ENCODE data around the gene CMPK2. TPM values are rescaled to one million over a fixed set of nuclear protein-coding genes. Genes with fewer than 3 reads are reported as not detected.

CMPK2 gene
- total RNA-seq, 1 donor = 1.7 TPM

DNA sequence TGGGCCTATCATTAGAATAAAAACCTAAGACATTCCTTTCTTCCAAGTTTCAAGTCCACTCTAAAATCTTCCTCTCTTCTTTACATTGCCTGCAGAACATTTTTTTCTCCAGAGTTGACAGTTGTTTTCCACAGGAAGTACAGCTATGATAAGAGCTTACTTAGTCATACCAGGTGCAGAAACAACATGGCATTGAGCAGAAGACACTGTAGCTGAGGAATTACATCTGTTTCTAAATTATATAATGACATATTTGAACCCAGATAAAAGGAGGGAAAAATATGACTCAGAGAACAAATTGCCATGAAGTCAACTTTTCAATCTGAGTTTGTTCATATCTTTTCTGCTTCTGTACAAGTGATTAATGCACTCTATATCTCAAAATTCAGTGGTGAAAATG, 30.2 kb downstream of the CMPK2 start:
- peak; percentile 7 for DNase-seq (ENCODE audit: low read depth)
- TF ChIP-seq, protein P1, sequence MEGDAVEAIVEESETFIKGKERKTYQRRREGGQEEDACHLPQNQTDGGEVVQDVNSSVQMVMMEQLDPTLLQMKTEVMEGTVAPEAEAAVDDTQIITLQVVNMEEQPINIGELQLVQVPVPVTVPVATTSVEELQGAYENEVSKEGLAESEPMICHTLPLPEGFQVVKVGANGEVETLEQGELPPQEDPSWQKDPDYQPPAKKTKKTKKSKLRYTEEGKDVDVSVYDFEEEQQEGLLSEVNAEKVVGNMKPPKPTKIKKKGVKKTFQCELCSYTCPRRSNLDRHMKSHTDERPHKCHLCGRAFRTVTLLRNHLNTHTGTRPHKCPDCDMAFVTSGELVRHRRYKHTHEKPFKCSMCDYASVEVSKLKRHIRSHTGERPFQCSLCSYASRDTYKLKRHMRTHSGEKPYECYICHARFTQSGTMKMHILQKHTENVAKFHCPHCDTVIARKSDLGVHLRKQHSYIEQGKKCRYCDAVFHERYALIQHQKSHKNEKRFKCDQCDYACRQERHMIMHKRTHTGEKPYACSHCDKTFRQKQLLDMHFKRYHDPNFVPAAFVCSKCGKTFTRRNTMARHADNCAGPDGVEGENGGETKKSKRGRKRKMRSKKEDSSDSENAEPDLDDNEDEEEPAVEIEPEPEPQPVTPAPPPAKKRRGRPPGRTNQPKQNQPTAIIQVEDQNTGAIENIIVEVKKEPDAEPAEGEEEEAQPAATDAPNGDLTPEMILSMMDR (IDR thresholded peaks at IDR 0.05; ENCODE audit: insufficient read depth, low read depth, low read length) = no peak
- no peak overlapping the region for H3K4me3 ChIP-seq (ENCODE audit: low read depth, low read length)

DNA sequence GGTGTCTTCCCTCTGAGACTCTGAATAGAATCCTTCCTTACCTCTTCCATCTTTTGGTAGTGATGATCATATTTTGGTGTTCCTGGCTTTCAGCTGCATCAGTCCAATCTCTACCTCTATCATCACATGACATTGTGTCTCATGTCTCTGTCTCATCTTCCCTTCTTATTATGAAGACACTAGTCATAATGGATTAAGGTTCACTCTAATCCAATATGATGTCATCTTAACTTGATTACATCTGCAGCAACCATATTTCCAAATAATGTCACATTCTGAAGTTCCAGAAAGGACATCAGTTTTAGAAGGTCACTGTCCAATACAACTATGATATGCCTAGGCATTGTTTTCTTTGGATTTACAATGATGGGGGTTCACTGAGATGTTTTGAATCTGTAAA, 31.5 kb downstream of the CMPK2 start:
- DNase-seq (ENCODE audit: low read depth) = no peak
- TF ChIP-seq, protein P1 (IDR thresholded peaks at IDR 0.05; ENCODE audit: insufficient read depth, low read depth, low read length) = no peak
- no peak overlapping the region for H3K4me3 ChIP-seq (ENCODE audit: low read depth, low read length)

DNA sequence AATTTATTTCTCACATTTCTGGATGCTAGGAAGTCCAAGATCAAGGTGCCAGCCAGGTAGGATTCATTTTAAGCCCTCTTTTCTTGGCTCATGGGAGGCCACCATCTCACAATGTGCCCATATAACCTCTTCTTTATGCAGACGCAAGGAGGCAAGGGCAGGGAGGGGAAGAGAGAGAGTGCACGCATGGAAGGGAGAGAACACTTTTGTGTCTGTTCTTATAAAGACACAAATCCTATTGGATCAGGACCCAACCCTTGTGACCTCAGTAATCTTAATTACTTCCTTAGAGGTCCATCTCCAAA, 32.5 kb downstream of the CMPK2 start:
- TF ChIP-seq, protein P1 (IDR thresholded peaks at IDR 0.05; ENCODE audit: insufficient read depth, low read depth, low read length) = no peak
- DNase-seq (ENCODE audit: low read depth) = no peak
- H3K4me3 ChIP-seq (ENCODE audit: low read depth, low read length) = no peak overlapping the region

DNA sequence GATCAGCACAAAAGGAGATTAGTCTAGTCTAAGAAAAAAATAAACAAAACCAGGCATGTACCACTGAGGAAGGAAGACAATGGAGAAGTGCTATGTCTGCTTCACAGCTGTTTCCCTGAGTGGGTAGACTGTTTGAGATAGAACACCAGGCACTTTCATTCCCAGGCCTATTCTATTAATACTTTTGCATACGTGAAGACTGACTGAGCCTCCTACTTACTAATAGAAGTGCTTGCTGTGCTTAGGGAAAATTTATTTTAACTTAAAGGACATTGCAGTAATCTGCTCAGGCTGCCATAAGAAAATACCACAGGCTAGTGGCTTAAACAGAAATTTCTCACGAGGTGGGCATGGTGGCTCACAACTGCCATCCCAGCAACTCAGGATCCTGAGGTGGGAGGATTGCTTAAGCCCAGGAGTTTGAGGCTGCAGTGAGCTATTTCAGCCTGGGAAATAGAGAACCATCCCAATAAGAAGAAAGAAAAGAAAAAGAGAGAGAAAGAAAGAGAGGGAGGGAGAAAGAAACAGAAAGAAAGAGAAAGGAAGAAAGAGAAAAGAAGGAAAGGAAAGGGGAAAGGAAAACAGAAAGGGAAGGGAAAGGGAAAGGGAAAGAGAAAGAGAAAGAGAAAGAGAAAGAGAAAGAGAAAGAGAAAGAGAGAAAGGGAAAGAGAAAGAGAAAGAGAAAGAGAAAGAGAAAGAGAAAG, 33.0 kb downstream of the CMPK2 start:
- TF ChIP-seq, protein P1 (IDR thresholded peaks at IDR 0.05; ENCODE audit: insufficient read depth, low read depth, low read length) = no peak
- no peak overlapping the region for H3K4me3 ChIP-seq (ENCODE audit: low read depth, low read length)
- no peak for DNase-seq (ENCODE audit: low read depth)

DNA sequence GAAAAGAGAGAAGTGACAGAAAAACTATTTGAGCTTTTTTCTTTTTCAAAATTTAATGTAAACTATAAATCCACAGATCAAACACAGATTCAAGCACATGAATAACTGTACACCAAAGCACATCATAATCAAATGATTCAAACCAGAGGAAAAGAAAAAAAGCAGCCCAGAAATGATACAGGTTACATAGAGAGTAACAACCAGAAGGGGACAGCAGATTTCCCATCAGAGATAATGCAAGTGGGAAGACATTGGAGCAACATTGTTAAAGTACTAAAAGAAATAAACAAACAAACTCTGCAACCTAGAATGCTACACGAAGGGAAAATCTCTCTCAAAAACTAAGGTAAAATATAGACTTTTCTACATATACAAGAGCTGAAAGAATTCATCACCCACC, 34.5 kb downstream of the CMPK2 start:
- TF ChIP-seq, protein P1 (IDR thresholded peaks at IDR 0.05; ENCODE audit: insufficient read depth, low read depth, low read length) = no peak
- H3K4me3 ChIP-seq (ENCODE audit: low read depth, low read length) = no peak overlapping the region
- DNase-seq (ENCODE audit: low read depth) = no peak

DNA sequence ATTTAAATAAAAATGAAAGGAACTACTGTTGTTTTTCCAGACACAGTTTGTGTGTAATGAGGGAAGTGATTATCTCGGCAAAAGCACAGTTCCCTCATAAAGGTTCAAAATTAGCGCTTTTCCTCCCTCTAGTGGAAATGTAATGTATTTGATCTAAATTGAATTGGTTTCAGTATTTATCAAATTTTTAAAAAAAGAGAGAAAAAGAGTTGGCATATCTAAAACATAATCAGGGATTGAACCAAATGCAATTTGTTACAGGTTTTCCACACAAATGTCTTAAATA, 37.5 kb downstream of the CMPK2 start:
- DNase-seq (ENCODE audit: low read depth) = peak; percentile 67
- no peak overlapping the region for H3K4me3 ChIP-seq (ENCODE audit: low read depth, low read length)
- TF ChIP-seq, protein P1 (IDR thresholded peaks at IDR 0.05; ENCODE audit: insufficient read depth, low read depth, low read length) = peak; percentile 37

Data from fibroblast of villous mesenchyme (primary cell).